Ovary (tissue), 3 donors: ENCODE results near the gene PARD3.

Source experiments
- CTCF ChIP-seq, 3 donors: fragments of 450-650 bp in 2 of 3; fragments of 200-600 bp in 1 of 3; IDR thresholded peaks; one replicate each; pipeline versions ENCODE4 v1.5.1 to v1.8.0; 2016 to 2022; ENCODE audit warnings: antibody characterized with exemption in 3 of 3, mild to moderate bottlenecking in 1 of 3
- POLR2A ChIP-seq: fragments of 450-650 bp; IDR thresholded peaks from one replicate; pipeline ENCODE4 v1.6.1; 2017; ENCODE audit warnings: antibody characterized with exemption, mild to moderate bottlenecking, moderate library complexity
- donor health status: DM: no; HTN: no; CAD: no.

- TF ChIP-seq CTCF (IDR thresholded peaks at IDR 0.05) (no peak), POLR2A (no peak)
These were observed 662.7 kb downstream of the PARD3 start for GRCh38 chr10:34152434-34152833.
